LNCAP (cell line): ENCODE data around the gene DNAJC12.
A peak's percentile ranks its signal among the peaks of the same experiment; 100 is the strongest.

Experiments
- TF ChIP-seq, protein P1 (sequence below): fragments of 450-650 bp; IDR thresholded peaks from 2 replicates; pipeline ENCODE4 v1.5.1; 2017; ENCODE audit warnings: mild to moderate bottlenecking

Gene DNAJC12

DNA sequence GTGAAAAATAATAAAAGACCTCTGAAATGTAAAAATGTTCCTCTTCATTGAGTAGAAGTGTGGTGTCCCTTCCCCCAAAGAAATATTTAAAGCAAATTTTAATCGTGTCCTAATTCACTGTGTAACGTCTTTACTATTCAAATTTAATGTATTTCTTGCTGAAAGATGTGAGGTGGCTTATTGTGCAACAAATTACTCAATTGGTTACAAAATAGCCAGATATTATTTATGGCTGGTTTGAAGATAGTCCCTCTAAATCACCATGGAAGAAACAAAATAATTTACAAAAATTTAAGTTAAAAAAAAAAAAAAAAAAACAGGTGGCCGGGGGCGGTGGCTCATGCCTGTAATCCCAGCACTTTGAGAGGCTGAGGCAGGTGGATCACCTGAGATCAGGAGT is 43.7 kb downstream of the DNAJC12 start:
- TF ChIP-seq, protein P1, sequence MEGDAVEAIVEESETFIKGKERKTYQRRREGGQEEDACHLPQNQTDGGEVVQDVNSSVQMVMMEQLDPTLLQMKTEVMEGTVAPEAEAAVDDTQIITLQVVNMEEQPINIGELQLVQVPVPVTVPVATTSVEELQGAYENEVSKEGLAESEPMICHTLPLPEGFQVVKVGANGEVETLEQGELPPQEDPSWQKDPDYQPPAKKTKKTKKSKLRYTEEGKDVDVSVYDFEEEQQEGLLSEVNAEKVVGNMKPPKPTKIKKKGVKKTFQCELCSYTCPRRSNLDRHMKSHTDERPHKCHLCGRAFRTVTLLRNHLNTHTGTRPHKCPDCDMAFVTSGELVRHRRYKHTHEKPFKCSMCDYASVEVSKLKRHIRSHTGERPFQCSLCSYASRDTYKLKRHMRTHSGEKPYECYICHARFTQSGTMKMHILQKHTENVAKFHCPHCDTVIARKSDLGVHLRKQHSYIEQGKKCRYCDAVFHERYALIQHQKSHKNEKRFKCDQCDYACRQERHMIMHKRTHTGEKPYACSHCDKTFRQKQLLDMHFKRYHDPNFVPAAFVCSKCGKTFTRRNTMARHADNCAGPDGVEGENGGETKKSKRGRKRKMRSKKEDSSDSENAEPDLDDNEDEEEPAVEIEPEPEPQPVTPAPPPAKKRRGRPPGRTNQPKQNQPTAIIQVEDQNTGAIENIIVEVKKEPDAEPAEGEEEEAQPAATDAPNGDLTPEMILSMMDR: no peak

DNA sequence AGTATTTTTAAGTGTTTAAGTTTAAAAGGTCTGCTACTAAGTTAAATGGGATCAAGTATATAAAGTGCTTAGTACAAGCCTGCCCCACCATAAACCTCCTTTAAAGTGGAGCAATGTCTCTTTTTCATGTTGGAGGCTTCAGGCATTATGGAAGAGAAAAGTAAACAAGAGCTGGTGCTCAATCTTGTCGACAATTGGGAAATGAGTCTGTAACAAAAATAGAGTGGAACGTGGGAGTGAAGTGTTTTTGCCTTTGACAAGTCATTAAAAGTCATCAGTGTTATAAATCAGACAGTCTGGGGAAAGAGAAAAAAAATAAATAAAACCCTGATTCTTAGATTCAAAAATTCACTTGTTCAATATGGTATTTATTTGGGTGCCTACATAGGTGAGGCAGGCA is 44.7 kb downstream of the DNAJC12 start:
- TF ChIP-seq, protein P1: no peak

DNA sequence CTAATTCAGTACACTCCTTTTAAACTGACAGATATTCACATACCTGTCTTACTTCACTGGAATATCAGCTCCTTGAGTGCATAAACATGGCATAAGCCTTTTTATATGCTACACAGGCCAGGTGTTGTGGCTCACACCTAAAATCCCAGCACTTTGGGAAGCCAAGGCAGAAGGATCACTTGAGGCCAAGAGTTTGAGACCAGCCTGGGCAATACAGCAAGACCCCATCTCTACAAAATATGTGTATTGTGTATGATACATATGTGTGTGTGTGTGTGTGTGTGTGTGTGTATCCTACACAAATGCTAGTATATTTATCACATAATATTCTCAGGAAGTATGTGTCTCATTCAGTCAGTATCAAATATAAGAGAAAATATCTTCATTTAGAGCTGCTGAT is 45.3 kb downstream of the DNAJC12 start:
- TF ChIP-seq, protein P1: no peak

DNA sequence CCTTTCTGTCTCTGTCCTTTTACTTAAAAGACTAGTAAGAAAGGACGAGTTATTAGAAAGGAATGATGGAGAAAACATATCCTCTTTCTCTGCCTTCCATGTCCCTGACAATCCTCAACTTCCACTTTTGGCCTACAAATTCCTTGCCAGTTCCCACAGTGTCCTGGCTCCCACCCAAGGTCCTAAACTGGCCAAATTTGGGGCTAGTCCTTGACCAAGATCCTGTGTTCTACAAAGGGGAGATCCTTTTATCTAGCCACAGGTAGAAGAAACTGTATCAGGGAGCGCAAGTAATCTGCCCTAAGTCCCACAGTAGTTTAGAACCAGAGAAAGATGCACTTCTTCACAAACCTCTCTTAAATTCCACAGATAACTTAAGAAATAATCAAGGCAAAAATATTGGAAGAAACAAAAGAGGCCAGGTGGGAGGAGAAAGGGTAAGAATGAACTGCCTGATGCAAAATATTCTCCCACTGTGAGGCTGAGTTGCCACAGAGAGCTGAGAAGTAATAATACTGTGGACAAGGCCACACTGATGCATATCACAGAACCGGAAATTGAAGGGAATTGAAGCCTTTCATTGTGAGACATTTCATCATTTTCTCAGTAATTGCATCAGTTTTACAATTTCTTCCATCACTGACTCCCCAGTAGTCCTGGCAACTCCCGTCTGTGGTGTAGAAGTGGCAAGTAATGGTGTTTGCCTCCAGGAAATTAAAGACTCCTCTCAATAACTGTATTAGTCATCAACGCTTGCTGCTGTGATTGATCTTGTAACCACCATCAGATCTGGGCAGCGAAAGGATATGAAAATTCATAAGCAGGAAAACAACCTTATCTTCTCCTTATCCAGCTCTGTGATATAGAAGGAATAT is 47.2 kb downstream of the DNAJC12 start:
- TF ChIP-seq, protein P1: no peak

DNA sequence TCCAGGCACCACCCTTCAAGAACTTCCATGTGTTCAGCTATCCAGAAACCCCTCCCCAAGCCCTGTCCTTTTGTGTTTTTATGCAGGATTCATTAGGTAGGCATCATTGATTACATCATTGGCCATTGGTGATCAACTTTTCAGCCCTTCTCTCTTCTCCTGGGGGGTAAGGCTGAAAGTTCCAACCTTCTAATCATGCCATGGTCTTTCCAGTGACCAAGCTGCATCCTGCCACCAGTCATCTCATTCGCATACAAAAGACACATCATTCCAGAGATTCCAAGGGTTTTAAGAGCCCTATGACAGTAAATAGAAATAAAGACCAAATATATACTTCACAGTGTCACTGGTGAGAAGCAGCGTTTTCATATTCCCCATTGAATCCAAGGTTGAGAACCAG is 48.2 kb downstream of the DNAJC12 start:
- TF ChIP-seq, protein P1: no peak

DNA sequence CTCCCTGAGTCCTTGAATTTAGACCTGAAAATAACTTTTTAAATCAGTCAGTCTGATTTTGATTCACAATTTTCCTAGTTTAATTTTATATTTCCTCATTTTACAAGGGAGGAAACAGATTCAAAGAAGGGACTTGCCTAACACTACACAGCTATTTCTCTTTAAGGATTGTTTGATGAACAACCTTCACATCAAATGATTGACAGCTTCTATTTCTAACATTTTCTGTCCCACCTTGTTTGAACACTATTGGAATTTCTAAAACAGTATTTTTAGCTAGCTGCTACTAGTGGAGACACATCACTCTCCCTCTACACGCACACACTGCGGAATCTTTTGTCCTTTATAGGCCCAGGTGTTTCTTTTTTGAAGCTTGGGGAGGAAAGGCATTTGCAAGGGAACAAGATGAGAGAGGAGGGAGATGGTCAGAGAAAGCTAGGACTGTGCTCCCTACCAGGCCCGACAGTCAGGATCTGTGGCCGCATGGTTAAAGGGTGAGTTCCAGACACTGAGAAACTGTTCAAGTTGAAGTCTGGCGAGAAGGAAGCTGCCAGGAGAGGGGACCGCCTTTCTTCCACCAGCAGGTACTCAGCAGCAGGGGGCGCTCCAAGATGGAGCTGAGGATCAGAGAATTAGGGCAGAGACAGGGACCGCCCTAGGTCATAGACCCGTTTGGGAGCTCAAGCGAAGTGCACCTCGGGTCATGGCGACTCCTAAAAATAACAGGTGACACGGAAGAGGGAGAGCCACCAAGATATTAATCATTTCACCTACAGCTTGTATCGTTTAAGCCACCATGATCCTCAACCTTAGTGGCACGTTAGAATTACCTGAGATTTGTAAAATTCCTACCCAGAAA is 49.7 kb downstream of the DNAJC12 start:
- TF ChIP-seq, protein P1: peak; percentile 69

DNA sequence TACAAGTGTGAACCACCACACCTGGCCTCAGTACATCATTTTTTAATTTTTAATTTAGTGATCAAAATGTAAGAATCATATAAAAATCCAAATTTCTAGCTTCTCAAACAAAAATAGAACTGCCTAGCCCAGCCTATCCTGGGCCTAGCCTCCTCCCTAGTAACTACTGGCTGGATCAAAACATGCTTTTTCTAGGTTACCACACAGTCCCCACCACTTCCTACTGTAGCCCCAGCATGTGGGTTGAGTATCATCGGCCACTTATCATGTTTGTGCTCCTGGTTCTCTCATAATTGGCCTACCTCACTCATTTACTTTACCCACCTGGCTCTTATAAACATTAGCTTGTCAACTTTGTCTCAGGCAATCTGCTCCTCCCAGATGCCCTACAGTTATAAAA is 52.9 kb downstream of the DNAJC12 start:
- TF ChIP-seq, protein P1: no peak
